HG02840 (cell line): ENCODE measurements around the gene ARHGAP35.

ENCODE experiments used
- ATAC-seq: cut with Tn5 transposase; IDR thresholded peaks from one replicate; pipeline ENCODE4 v1.9.1; 2021; ENCODE audit warnings: mild to moderate bottlenecking, moderate library complexity, moderate number of reproducible peaks; ENCODE audit not compliant: unreplicated experiment, low FRiP score

The ARHGAP35 gene

GRCh38 chr19:46900341-46900740 lies 39.5 kb downstream of the ARHGAP35 start:
- no peak for ATAC-seq

- ATAC-seq, result no peak
These were observed 41.1 kb downstream of the ARHGAP35 start for GRCh38 chr19:46901701-46902401.

- ATAC-seq, result no peak
These were observed 41.6 kb downstream of the ARHGAP35 start for GRCh38 chr19:46902402-46902766.

- no peak for ATAC-seq
These were observed 42.7 kb downstream of the ARHGAP35 start for GRCh38 chr19:46903458-46903857.

- no peak for ATAC-seq
These were observed 43.6 kb downstream of the ARHGAP35 start for GRCh38 chr19:46904114-46905060.

GRCh38 chr19:46906221-46906620 lies 45.4 kb downstream of the ARHGAP35 start:
- ATAC-seq, result no peak

- no peak for ATAC-seq
These were observed 47.1 kb downstream of the ARHGAP35 start for GRCh38 chr19:46907880-46908279.

GRCh38 chr19:46909356-46909755 lies 48.6 kb downstream of the ARHGAP35 start:
- ATAC-seq, result no peak
